ENCODE results near the gene NPC1L1.

NPC1L1 gene

GRCh38 chr7:44540592-44541027, 520 bp downstream of the NPC1L1 start:
- H3K4me1 ChIP-seq (ENCODE audit: control insufficient read depth, insufficient read depth, low read length): no peaks in the 10 kb centered on the region
- CTCF ChIA-PET: no interaction called here

GRCh38 chr7:44539669-44540506, 1.2 kb downstream of the NPC1L1 start:
- ChIA-PET POLR2A (no interaction called here), CTCF (interaction anchor here (0.9 kb wide), 1 partner anchor 26 kb away, joined by 3 read pairs; no protein-coding TSS in a partner anchor)
- Histone ChIP-seq H3K27ac (ENCODE audit: extremely low read depth, low read depth, low read length) (no peak overlapping the region), H3K36me3 (ENCODE audit: control insufficient read depth in 2 of 2, insufficient read depth in 1 of 2, low read length in 2 of 2) (no peaks in the 10 kb centered on the region), H3K4me3 (ENCODE audit: low read depth, low read length) (no peak overlapping the region), H3K9me3 (ENCODE audit: control insufficient read depth, insufficient read depth, low read depth, low read length) (no peaks in the 10 kb centered on the region), H3K4me1 (ENCODE audit: control insufficient read depth, insufficient read depth, low read length) (no peaks in the 10 kb centered on the region)
- TF ChIP-seq ZIC2 (tag by site-specific recombination; IDR thresholded peaks at IDR 0.05) (peak; percentile 54; the same call in 1 of the 2 replicates), ZNF510 (tag by site-specific recombination; IDR thresholded peaks at IDR 0.05; ENCODE audit: insufficient replicate concordance) (no peak)

More at GRCh38 chr7:44540592-44541027, 520 bp downstream of the NPC1L1 start:
- Histone ChIP-seq H3K9me3 (ENCODE audit: control insufficient read depth, insufficient read depth, low read depth, low read length) (no peaks in the 10 kb centered on the region), H3K36me3 (ENCODE audit: control insufficient read depth in 2 of 2, insufficient read depth in 1 of 2, low read length in 2 of 2) (no peaks in the 10 kb centered on the region), H3K4me3 (ENCODE audit: low read depth, low read length) (no peak overlapping the region), H3K27ac (ENCODE audit: extremely low read depth, low read depth, low read length) (no peak overlapping the region)
- TF ChIP-seq ZNF248 (tag by site-specific recombination; IDR thresholded peaks at IDR 0.05) (no peak), ZNF548 (tag by site-specific recombination; IDR thresholded peaks at IDR 0.05) (no peak), SALL2 (tag by site-specific recombination; IDR thresholded peaks at IDR 0.05; ENCODE audit: borderline replicate concordance) (no peak), INSM2 (tag by site-specific recombination; IDR thresholded peaks at IDR 0.05) (no peak), GLIS2 (tag by site-specific recombination; IDR thresholded peaks at IDR 0.05) (0 out of 2 replicates have a peak, but pooled peaks have one; percentile 10)
- POLR2A ChIA-PET: no interaction called here

GRCh38 chr7:44538798-44539668, 2.1 kb downstream of the NPC1L1 start:
- no peak for TF ChIP-seq ZNF704 (tag by site-specific recombination; IDR thresholded peaks at IDR 0.05)
- no peak for TF ChIP-seq CTCF (tag by site-specific recombination; IDR thresholded peaks at IDR 0.05)
- no peak for TF ChIP-seq ZNF747 (tag by site-specific recombination; IDR thresholded peaks at IDR 0.05)
- no peak for TF ChIP-seq ZNF510 (tag by site-specific recombination; IDR thresholded peaks at IDR 0.05; ENCODE audit: insufficient replicate concordance)

More at GRCh38 chr7:44538798-44539668, 2.1 kb downstream of the NPC1L1 start:
- CTCF ChIA-PET: interaction anchor here (0.9 to 1.2 kb wide), 2 partner anchors 26 to 298 kb away, joined by 3 read pairs; no protein-coding TSS in a partner anchor
- Histone ChIP-seq H3K4me3 (ENCODE audit: low read depth, low read length) (no peak overlapping the region), H3K9me3 (ENCODE audit: control insufficient read depth, insufficient read depth, low read depth, low read length) (no peaks in the 10 kb centered on the region), H3K27ac (ENCODE audit: extremely low read depth, low read depth, low read length) (no peak overlapping the region), H3K4me1 (ENCODE audit: control insufficient read depth, insufficient read depth, low read length) (no peaks in the 10 kb centered on the region), H3K36me3 (ENCODE audit: control insufficient read depth in 2 of 2, insufficient read depth in 1 of 2, low read length in 2 of 2) (no peaks in the 10 kb centered on the region)
- POLR2A ChIA-PET: no interaction called here

Measured in HEK293 (cell line).